IMR-90 (cell line): ENCODE measurements around the gene ZNF485. TPM values are rescaled to one million over a fixed set of nuclear protein-coding genes. Genes with fewer than 3 reads are reported as not detected.
A peak's percentile ranks its signal among the peaks of the same experiment; 100 is the strongest.

Experiments used
- ATAC-seq: fragments of 200-7000 bp; cut with Tn5 transposase; 2 replicates; pipeline ENCODE4 v1.9.1; 2020; ENCODE audit warnings: low read depth, mild to moderate bottlenecking, moderate library complexity
- BruUV-seq: library from RNA; stranded (reverse); fragments of 400-500 nt; replicated peaks from 2 replicates; lab custom pipeline; 2021; lab: Mats Ljungman, UMichigan
- CTCF ChIA-PET: fragments of 300-600 bp; formaldehyde crosslinking; extraction: SDS; loops from one replicate; lab custom pipeline; 2021; ENCODE audit warnings: antibody characterized with exemption; lab: Yijun Ruan, JAX
- POLR2A ChIA-PET: fragments of 300-600 bp; sonication (Branson Sonifier 250); formaldehyde crosslinking; loops from one replicate; lab custom pipeline; 2022; ENCODE audit warnings: antibody characterized with exemption; ENCODE audit not compliant: unreplicated experiment; lab: Charles Lee
- DNase-seq: peaks from one replicate; pipeline ENCODE4 v3.0.0; 2013
- H2AFZ ChIP-seq: replicated peaks from 2 replicates; pipeline ENCODE3; 2013; ENCODE audit warnings: low read length, mild to moderate bottlenecking; ENCODE audit not compliant: poor library complexity
- H2AK5ac ChIP-seq: 2 replicates; pipeline ENCODE4 v1.6.1; 2013; ENCODE audit warnings: low read depth, low read length, inconsistent platforms
- H2AK9ac ChIP-seq: replicated peaks from 2 replicates; pipeline ENCODE3; 2013; ENCODE audit warnings: mild to moderate bottlenecking, low read depth, low read length, moderate library complexity; ENCODE audit not compliant: poor library complexity
- H2BK120ac ChIP-seq: 2 replicates; pipeline ENCODE4 v1.6.1; 2013; ENCODE audit warnings: low read depth, low read length, inconsistent platforms
- H2BK15ac ChIP-seq: 3 replicates; pipeline ENCODE4 v1.6.1; 2013; ENCODE audit warnings: low read depth, low read length, inconsistent platforms
- H2BK20ac ChIP-seq: 2 replicates; pipeline ENCODE4 v1.6.1; 2013; ENCODE audit warnings: low read depth, mild to moderate bottlenecking, inconsistent platforms, low read length, moderate library complexity
- H2BK5ac ChIP-seq: 2 replicates; pipeline ENCODE4 v1.6.1; 2013; ENCODE audit warnings: mild to moderate bottlenecking, low read depth, low read length, inconsistent platforms; ENCODE audit not compliant: poor library complexity, severe bottlenecking
- H3K14ac ChIP-seq: replicated peaks from 2 replicates; pipeline ENCODE4 v1.6.1; 2013; ENCODE audit warnings: low read depth, low read length, inconsistent platforms
- H3K18ac ChIP-seq: 2 replicates; pipeline ENCODE4 v1.6.1; 2013; ENCODE audit warnings: low read depth, low read length, control low read depth
- H3K23ac ChIP-seq: 2 replicates; pipeline ENCODE4 v1.6.1; 2013; ENCODE audit warnings: low read depth, low read length, inconsistent platforms
- H3K27ac ChIP-seq: 2 replicates; pipeline ENCODE4 v1.5.1; 2013; ENCODE audit warnings: mild to moderate bottlenecking, control low read depth, low read length; ENCODE audit not compliant: insufficient read depth
- H3K27me3 ChIP-seq: 2 replicates; pipeline ENCODE4 v1.6.1; 2013; ENCODE audit warnings: low read length; ENCODE audit not compliant: control insufficient read depth, insufficient read depth
- H3K36me3 ChIP-seq: 2 replicates; pipeline ENCODE4 v1.6.1; 2013; ENCODE audit warnings: low read length, mixed read lengths; ENCODE audit not compliant: control insufficient read depth, insufficient read depth
- H3K4ac ChIP-seq: 2 replicates; pipeline ENCODE4 v1.6.1; 2013; ENCODE audit warnings: low read depth, low read length, inconsistent platforms
- H3K4me1 ChIP-seq: 2 replicates; pipeline ENCODE4 v1.6.1; 2013; ENCODE audit warnings: low read length, mixed read lengths; ENCODE audit not compliant: control insufficient read depth, insufficient read depth
- H3K4me2 ChIP-seq: 2 replicates; pipeline ENCODE4 v1.6.1; 2013; ENCODE audit warnings: low read depth, mild to moderate bottlenecking, control low read depth, low read length, moderate library complexity
- H3K4me3 ChIP-seq: 2 replicates; pipeline ENCODE4 v1.5.1; 2013; ENCODE audit warnings: low read depth, mild to moderate bottlenecking, control low read depth, low read length, moderate library complexity; ENCODE audit not compliant: insufficient read depth
- H3K56ac ChIP-seq: 2 replicates; pipeline ENCODE4 v1.6.1; 2013; ENCODE audit warnings: low read length, inconsistent platforms; ENCODE audit not compliant: insufficient read depth; ENCODE audit errors: extremely low read depth
- H3K79me1 ChIP-seq, 2 experiments: 2 replicates each; pipeline ENCODE4 v1.6.1; 2013; ENCODE audit warnings: low read length in 2 of 2, inconsistent platforms in 1 of 2, low read depth in 1 of 2
- H3K9ac ChIP-seq: 2 replicates; pipeline ENCODE4 v1.6.1; 2013; ENCODE audit warnings: low read depth, low read length, control low read depth
- H3K9me1 ChIP-seq: 2 replicates; pipeline ENCODE4 v1.6.1; 2013; ENCODE audit warnings: low read length, inconsistent platforms; ENCODE audit not compliant: insufficient read depth
- H3K9me3 ChIP-seq: 2 replicates; pipeline ENCODE4 v1.6.1; 2013; ENCODE audit warnings: low read length; ENCODE audit not compliant: control insufficient read depth, insufficient read depth
- H4K20me1 ChIP-seq: 2 replicates; pipeline ENCODE4 v1.6.1; 2013; ENCODE audit warnings: low read length, inconsistent platforms; ENCODE audit not compliant: insufficient read depth
- H4K5ac ChIP-seq: 2 replicates; pipeline ENCODE4 v1.6.1; 2013; ENCODE audit warnings: mild to moderate bottlenecking, low read depth, low read length, control low read depth
- H4K8ac ChIP-seq, 2 experiments: 2 replicates each; pipeline ENCODE4 v1.6.1; 2013; ENCODE audit warnings: low read depth in 2 of 2, low read length in 2 of 2, control low read depth in 1 of 2, inconsistent platforms in 1 of 2
- H4K91ac ChIP-seq: 2 replicates; pipeline ENCODE4 v1.6.1; 2013; ENCODE audit warnings: low read depth, low read length, inconsistent platforms; ENCODE audit not compliant: insufficient read depth
- BHLHE40 ChIP-seq: fragments of 150-350 bp; IDR thresholded peaks from 2 replicates; pipeline ENCODE4 v1.6.1; 2016; ENCODE audit warnings: mild to moderate bottlenecking, low read depth, low read length
- CEBPB ChIP-seq: IDR thresholded peaks from 2 replicates; pipeline ENCODE4 v1.6.1; 2012; ENCODE audit warnings: low read depth, low read length, improper control_type of control experiment
- CHD1 ChIP-seq: IDR thresholded peaks from 2 replicates; pipeline ENCODE4 v1.6.1; 2012; ENCODE audit warnings: low read depth, low read length, improper control_type of control experiment
- FOS ChIP-seq: fragments of 150-350 bp; IDR thresholded peaks from 2 replicates; pipeline ENCODE4 v1.6.1; 2016; ENCODE audit warnings: low read depth, low read length
- MAFK ChIP-seq: IDR thresholded peaks from 2 replicates; pipeline ENCODE4 v1.6.1; 2012; ENCODE audit warnings: low read depth, low read length, improper control_type of control experiment
- MAZ ChIP-seq: IDR thresholded peaks from 2 replicates; pipeline ENCODE4 v1.6.1; 2012; ENCODE audit warnings: low read depth, mild to moderate bottlenecking, low read length, improper control_type of control experiment, moderate library complexity, borderline replicate concordance
- MXI1 ChIP-seq: IDR thresholded peaks from 2 replicates; pipeline ENCODE4 v1.6.1; 2012; ENCODE audit warnings: low read depth, mild to moderate bottlenecking, low read length, moderate library complexity, borderline replicate concordance
- NFE2L2 ChIP-seq: fragments of 150-350 bp; IDR thresholded peaks from 2 replicates; pipeline ENCODE4 v1.6.1; 2016; ENCODE audit warnings: low read depth, mild to moderate bottlenecking, low read length
- POLR2A ChIP-seq: IDR thresholded peaks from 2 replicates; pipeline ENCODE4 v1.6.1; 2012; ENCODE audit warnings: mild to moderate bottlenecking, low read depth, low read length
- RAD21 ChIP-seq: IDR thresholded peaks from 2 replicates; pipeline ENCODE4 v1.6.1; 2012; ENCODE audit warnings: low read length, improper control_type of control experiment
- RCOR1 ChIP-seq: IDR thresholded peaks from 2 replicates; pipeline ENCODE4 v1.6.1; 2012; ENCODE audit warnings: mild to moderate bottlenecking, low read length, improper control_type of control experiment; ENCODE audit not compliant: insufficient replicate concordance
- SMC3 ChIP-seq: fragments of 150-350 bp; IDR thresholded peaks from 2 replicates; pipeline ENCODE4 v1.6.1; 2016; ENCODE audit warnings: low read depth, mild to moderate bottlenecking, antibody characterized with exemption, low read length, moderate library complexity
- WGBS, 2 experiments: methylation state at CpG; one replicate each; pipeline versions ENCODE4 v1.1.5 to v1.1.7; 2013; ENCODE audit warnings: missing lambda C conversion rate in 2 of 2; ENCODE audit not compliant: insufficient read length in 1 of 2; ENCODE audit errors: extremely low coverage in 2 of 2; 5-methylcytosine and 5-hydroxymethylcytosine counted together
- dilution Hi-C: fragments of 300-500 bp; cut with HindIII; formaldehyde crosslinking; loops from one replicate; pipeline ENCODE4 v1.14.3; 2018; ENCODE audit warnings: low sequenced_read_pairs; ENCODE audit not compliant: unreplicated experiment
- in situ Hi-C: fragments of 300-500 bp; cut with MboI; formaldehyde crosslinking; loops from 3 replicates; pipeline ENCODE4 v1.14.3; 2019; ENCODE audit warnings: low sequenced_read_pairs, inconsistent platforms, mixed read lengths
- intact Hi-C: fragments of 100-400 bp; cut with micrococcal nuclease; formaldehyde crosslinking; loops from 2 replicates; pipeline ENCODE4 v1.10.0; 2022
- polyA plus RNA-seq, 3 experiments: library from polyadenylated mRNA; depleted of rRNA; stranded (reverse); fragments of >200 nt; gene quantifications; 2 replicates each; pipeline ENCODE4 v1.2.3, GENCODE V29; 2012; ENCODE audit warnings: low replicate concordance in 1 of 3
- total RNA-seq: library from RNA; depleted of rRNA; stranded (reverse); fragments of >200 nt; gene quantifications from 2 replicates; pipeline ENCODE4 v1.2.3, GENCODE V29; 2012
- TF ChIP-seq, protein P1 (sequence below): fragments of 150-350 bp; IDR thresholded peaks from 2 replicates; pipeline ENCODE4 v1.6.1; 2017; ENCODE audit warnings: mild to moderate bottlenecking, antibody characterized with exemption, low read length, low read depth
- TF ChIP-seq, protein P2 (sequence below): fragments of 150-350 bp; IDR thresholded peaks from 2 replicates; pipeline ENCODE4 v1.6.1; 2016; ENCODE audit warnings: low read depth, mild to moderate bottlenecking, low read length, moderate library complexity, borderline replicate concordance
- TF ChIP-seq, protein P3 (sequence below): conservative IDR thresholded peaks from 2 replicates; pipeline ENCODE4 v1.5.1; 2012; ENCODE audit warnings: mild to moderate bottlenecking, low read depth, low read length, improper control_type of control experiment

The ZNF485 gene
- total and polyA plus RNA-seq, 2 of the 4 experiments (the other 2 are of a cell fraction): 1.0 to 2.2 TPM

DNA sequence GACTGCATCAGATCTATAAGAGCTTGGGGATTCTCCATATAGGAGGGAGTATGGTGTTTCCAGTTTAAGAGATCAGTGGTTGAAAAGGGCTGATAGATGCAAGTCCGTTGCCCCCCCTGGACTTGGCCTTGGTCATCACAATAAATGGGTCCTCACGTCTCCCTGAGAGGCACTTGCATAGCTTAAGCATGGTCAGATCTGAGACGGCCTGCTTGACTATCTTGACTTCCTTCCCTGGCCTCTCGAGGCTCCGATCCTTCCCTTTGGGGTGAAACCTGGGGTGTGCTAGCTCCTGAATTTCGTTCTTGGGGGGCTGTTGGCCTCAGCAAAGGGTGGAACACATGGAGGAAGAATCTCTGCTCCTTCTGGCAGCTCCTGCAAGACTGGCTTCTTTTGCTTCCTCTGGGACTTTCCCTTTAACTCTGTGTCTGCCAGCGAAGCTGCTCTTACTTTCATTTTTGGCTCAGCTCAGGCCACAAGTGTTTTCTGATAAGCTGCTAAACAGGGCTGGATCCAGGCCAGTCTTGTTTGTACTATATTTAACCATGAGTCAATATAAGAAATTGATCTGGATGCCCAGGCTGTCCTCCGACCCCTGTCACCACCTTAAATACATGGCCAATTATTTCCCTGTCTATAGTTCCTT, 11.2 kb upstream of the ZNF485 start:
- peak overlapping the region; percentile 28 for H3K4me3 ChIP-seq
- no peak for TF ChIP-seq MAZ
- TF ChIP-seq POLR2A: no peak
- TF ChIP-seq FOS: no peak
- TF ChIP-seq, protein P1, sequence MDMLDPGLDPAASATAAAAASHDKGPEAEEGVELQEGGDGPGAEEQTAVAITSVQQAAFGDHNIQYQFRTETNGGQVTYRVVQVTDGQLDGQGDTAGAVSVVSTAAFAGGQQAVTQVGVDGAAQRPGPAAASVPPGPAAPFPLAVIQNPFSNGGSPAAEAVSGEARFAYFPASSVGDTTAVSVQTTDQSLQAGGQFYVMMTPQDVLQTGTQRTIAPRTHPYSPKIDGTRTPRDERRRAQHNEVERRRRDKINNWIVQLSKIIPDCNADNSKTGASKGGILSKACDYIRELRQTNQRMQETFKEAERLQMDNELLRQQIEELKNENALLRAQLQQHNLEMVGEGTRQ: no peak
- no peak for TF ChIP-seq MAFK
- TF ChIP-seq NFE2L2: no peak
- TF ChIP-seq BHLHE40: no peak
- no peak for TF ChIP-seq MXI1
- TF ChIP-seq, protein P2, sequence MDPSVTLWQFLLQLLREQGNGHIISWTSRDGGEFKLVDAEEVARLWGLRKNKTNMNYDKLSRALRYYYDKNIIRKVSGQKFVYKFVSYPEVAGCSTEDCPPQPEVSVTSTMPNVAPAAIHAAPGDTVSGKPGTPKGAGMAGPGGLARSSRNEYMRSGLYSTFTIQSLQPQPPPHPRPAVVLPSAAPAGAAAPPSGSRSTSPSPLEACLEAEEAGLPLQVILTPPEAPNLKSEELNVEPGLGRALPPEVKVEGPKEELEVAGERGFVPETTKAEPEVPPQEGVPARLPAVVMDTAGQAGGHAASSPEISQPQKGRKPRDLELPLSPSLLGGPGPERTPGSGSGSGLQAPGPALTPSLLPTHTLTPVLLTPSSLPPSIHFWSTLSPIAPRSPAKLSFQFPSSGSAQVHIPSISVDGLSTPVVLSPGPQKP: no peak
- no peak for TF ChIP-seq SMC3
- no peak for TF ChIP-seq CHD1
- TF ChIP-seq CEBPB: no peak
- no peak for TF ChIP-seq RAD21
- TF ChIP-seq, protein P3, sequence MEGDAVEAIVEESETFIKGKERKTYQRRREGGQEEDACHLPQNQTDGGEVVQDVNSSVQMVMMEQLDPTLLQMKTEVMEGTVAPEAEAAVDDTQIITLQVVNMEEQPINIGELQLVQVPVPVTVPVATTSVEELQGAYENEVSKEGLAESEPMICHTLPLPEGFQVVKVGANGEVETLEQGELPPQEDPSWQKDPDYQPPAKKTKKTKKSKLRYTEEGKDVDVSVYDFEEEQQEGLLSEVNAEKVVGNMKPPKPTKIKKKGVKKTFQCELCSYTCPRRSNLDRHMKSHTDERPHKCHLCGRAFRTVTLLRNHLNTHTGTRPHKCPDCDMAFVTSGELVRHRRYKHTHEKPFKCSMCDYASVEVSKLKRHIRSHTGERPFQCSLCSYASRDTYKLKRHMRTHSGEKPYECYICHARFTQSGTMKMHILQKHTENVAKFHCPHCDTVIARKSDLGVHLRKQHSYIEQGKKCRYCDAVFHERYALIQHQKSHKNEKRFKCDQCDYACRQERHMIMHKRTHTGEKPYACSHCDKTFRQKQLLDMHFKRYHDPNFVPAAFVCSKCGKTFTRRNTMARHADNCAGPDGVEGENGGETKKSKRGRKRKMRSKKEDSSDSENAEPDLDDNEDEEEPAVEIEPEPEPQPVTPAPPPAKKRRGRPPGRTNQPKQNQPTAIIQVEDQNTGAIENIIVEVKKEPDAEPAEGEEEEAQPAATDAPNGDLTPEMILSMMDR: no peak
- no peak for TF ChIP-seq RCOR1

More for the DNA sequence above, 11.2 kb upstream of the ZNF485 start:
- Histone ChIP-seq H2BK15ac (no peak overlapping the region; the same call in 2 of the 3 replicates), H3K9ac (peak overlapping the region; percentile 82), H3K14ac (peak overlapping the region; percentile 94), H3K56ac (no peak overlapping the region), H3K79me1 (no peaks in the 10 kb centered on the region), H4K91ac (peak overlapping the region; percentile 74), H4K8ac (peak overlapping the region; percentile 88 to 93), H3K18ac (peak overlapping the region; percentile 84), H3K4ac (peak overlapping the region; percentile 46), H3K27ac (peak overlapping the region; percentile 30; the same call in 1 of the 2 replicates), H2BK20ac (peak overlapping the region; percentile 20; the same call in 1 of the 2 replicates), H3K27me3 (peaks cover 3% of the 10 kb centered on the region), H2BK5ac (no peak overlapping the region), H3K9me1 (no peaks in the 10 kb centered on the region), H2BK120ac (peak overlapping the region; percentile 82), H3K4me1 (peaks cover 3% of the 10 kb centered on the region; the same call in 1 of the 2 replicates), H3K23ac (peak overlapping the region; percentile 69; the same call in 1 of the 2 replicates), H2AFZ (peak overlapping the region; percentile 93), H3K4me2 (peak overlapping the region; percentile 97), H3K36me3 (no peaks in the 10 kb centered on the region), H2AK9ac (no peak overlapping the region), H3K9me3 (peaks cover 12% of the 10 kb centered on the region), H2AK5ac (no peak overlapping the region), H4K20me1 (no peaks in the 10 kb centered on the region), H4K5ac (peak overlapping the region; percentile 92)
- in situ Hi-C loops: no loop called here
- ATAC-seq (peak; percentile 84), DNase-seq (peak; percentile 50)
- ChIA-PET CTCF (interaction anchor here (0.6 kb wide), 2 partner anchors 14 to 69 kb away, joined by 3 read pairs; no protein-coding TSS in a partner anchor), POLR2A (no interaction called here)
- intact Hi-C loops: no loop called here
- BruUV-seq: no TSS peak
- 0% methylated on average over 1 of the region's 8 CpGs; no CpG with 5 or more reads in 1 of the 2 experiments for WGBS, 2 experiments
- dilution Hi-C loops: no loop called here
